Skin epidermis (tissue), 12 donors: ENCODE results near the gene CDKN1C.

ENCODE experiments used
- H3K27ac ChIP-seq, 21 experiments: fragments of 200-600 bp; sonication (generic) in 11 of 21; one replicate each; pipeline ENCODE4 v1.5.0; 2020; ENCODE audit warnings: mild to moderate bottlenecking in 3 of 21, inconsistent platforms in 2 of 21, moderate library complexity in 2 of 21
- H3K4me3 ChIP-seq, 7 experiments: fragments of 200-600 bp; sonication (generic) in 2 of 7; one replicate each; pipeline ENCODE4 v1.5.0; 2020; ENCODE audit warnings: inconsistent platforms in 2 of 7, mild to moderate bottlenecking in 2 of 7, moderate library complexity in 1 of 7

CDKN1C gene

GRCh38 chr11:2892215-2892966, 6.8 kb upstream of the CDKN1C start:
- H3K4me3 ChIP-seq = peak overlapping the region; percentile 14 to 49 (median 37)
- peak overlapping the region; percentile 0 to 92 (median 68) for H3K27ac ChIP-seq

GRCh38 chr11:2891326-2892214, 6.0 kb upstream of the CDKN1C start:
- Histone ChIP-seq H3K27ac (peak overlapping the region in 15 of 21 experiments; percentile 0 to 92 (median 77)), H3K4me3 (peak overlapping the region; percentile 14 to 49 (median 37))

- H3K4me3 ChIP-seq = no peak overlapping the region
- H3K27ac ChIP-seq = peak overlapping the region in 1 of 21 experiments; percentile 28
Observed at GRCh38 chr11:2890466-2891294, 5.1 kb upstream of the CDKN1C start.

- H3K27ac ChIP-seq = no peak overlapping the region
Observed at GRCh38 chr11:2889362-2890273, 4.0 kb upstream of the CDKN1C start.

GRCh38 chr11:2888266-2888968, 2.8 kb upstream of the CDKN1C start:
- Histone ChIP-seq H3K4me3 (no peak overlapping the region), H3K27ac (no peak overlapping the region)

More at GRCh38 chr11:2889362-2890273, 4.0 kb upstream of the CDKN1C start:
- H3K4me3 ChIP-seq = no peak overlapping the region

- Histone ChIP-seq H3K4me3 (no peak overlapping the region), H3K27ac (no peak overlapping the region)
Observed at GRCh38 chr11:2887515-2888195, 2.1 kb upstream of the CDKN1C start.

- no peak overlapping the region for H3K4me3 ChIP-seq
- peak overlapping the region in 1 of 21 experiments; percentile 68 for H3K27ac ChIP-seq
Observed at GRCh38 chr11:2886936-2887335, 1.4 kb upstream of the CDKN1C start.

- H3K27ac ChIP-seq = peak overlapping the region in 7 of 21 experiments; percentile 1 to 69 (median 34)
Observed at GRCh38 chr11:2886191-2886894, 768 bp upstream of the CDKN1C start.

GRCh38 chr11:2885017-2885677, 428 bp downstream of the CDKN1C start:
- peak overlapping the region in 12 of 21 experiments; percentile 2 to 83 (median 34) for H3K27ac ChIP-seq
- H3K4me3 ChIP-seq = peak overlapping the region; percentile 37 to 80 (median 59)

More at GRCh38 chr11:2886191-2886894, 768 bp upstream of the CDKN1C start:
- H3K4me3 ChIP-seq = peak overlapping the region; percentile 37 to 80 (median 59)

- Histone ChIP-seq H3K27ac (peak overlapping the region; percentile 36 to 90 (median 73)), H3K4me3 (peak overlapping the region; percentile 41 to 80 (median 59))
Observed at GRCh38 chr11:2883979-2884815, 1.4 kb downstream of the CDKN1C start.

GRCh38 chr11:2883640-2883978, 2.0 kb downstream of the CDKN1C start:
- peak overlapping the region; percentile 41 to 80 (median 59) for H3K4me3 ChIP-seq
- peak overlapping the region in 13 of 21 experiments; percentile 36 to 90 (median 76) for H3K27ac ChIP-seq

- Histone ChIP-seq H3K4me3 (no peak overlapping the region), H3K27ac (no peak overlapping the region)
Observed at GRCh38 chr11:2882396-2883110, 3.0 kb downstream of the CDKN1C start.

- Histone ChIP-seq H3K4me3 (no peak overlapping the region), H3K27ac (no peak overlapping the region)
Observed at GRCh38 chr11:2881981-2882375, 3.6 kb downstream of the CDKN1C start.

- Histone ChIP-seq H3K4me3 (no peak overlapping the region), H3K27ac (no peak overlapping the region)
Observed at GRCh38 chr11:2881076-2881980, 4.2 kb downstream of the CDKN1C start.
